SK-N-SH treated with all-trans-retinoic acid at 6 μM for 48 hours (cell line): ENCODE results near the gene RBMS3.

Experiments used
- ATAC-seq: fragments of 200-7000 bp; cut with Tn5 transposase; 3 replicates; pipeline ENCODE4 v1.9.1; 2020; ENCODE audit warnings: mild to moderate bottlenecking, moderate library complexity
- ARNTL ChIP-seq: fragments of 450-650 bp; formaldehyde crosslinking; IDR thresholded peaks from 2 replicates; pipeline ENCODE4 v1.5.0; 2020; ENCODE audit warnings: low read depth, mild to moderate bottlenecking, moderate library complexity, borderline replicate concordance
- BACH2 ChIP-seq: fragments of 250-450 bp; sonication (Bioruptor Pico); IDR thresholded peaks from 2 replicates; pipeline ENCODE4 v1.9.0; 2021; ENCODE audit warnings: mild to moderate bottlenecking, borderline replicate concordance
- CSDC2 ChIP-seq: fragments of 250-450 bp; sonication (Bioruptor Pico); IDR thresholded peaks from 2 replicates; pipeline ENCODE4 v1.5.0; 2020; ENCODE audit warnings: mild to moderate bottlenecking, moderate library complexity
- ESRRG ChIP-seq: fragments of 250-450 bp; sonication (Bioruptor Pico); IDR thresholded peaks from 2 replicates; pipeline ENCODE4 v1.6.1; 2021; ENCODE audit warnings: mild to moderate bottlenecking
- GLIS3 ChIP-seq: fragments of 250-450 bp; sonication (Bioruptor Pico); IDR thresholded peaks from 2 replicates; pipeline ENCODE4 v1.5.0; 2020; ENCODE audit warnings: mild to moderate bottlenecking, moderate library complexity
- ISL1 ChIP-seq: fragments of 250-450 bp; sonication (Bioruptor Pico); IDR thresholded peaks from 2 replicates; pipeline ENCODE4 v2.1.2; 2022; ENCODE audit warnings: mild to moderate bottlenecking, moderate library complexity
- OSR1 ChIP-seq: fragments of 250-450 bp; sonication (Bioruptor Pico); IDR thresholded peaks from 2 replicates; pipeline ENCODE4 v1.8.0; 2022; ENCODE audit warnings: moderate library complexity, mild to moderate bottlenecking, inconsistent platforms
- PPARA ChIP-seq: fragments of 250-450 bp; sonication (Bioruptor Pico); IDR thresholded peaks from 2 replicates; pipeline ENCODE4 v1.5.0; 2020; ENCODE audit warnings: mild to moderate bottlenecking, borderline replicate concordance
- RARB ChIP-seq: fragments of 250-450 bp; sonication (Bioruptor Pico); IDR thresholded peaks from 2 replicates; pipeline ENCODE4 v1.8.0; 2021; ENCODE audit warnings: mild to moderate bottlenecking, moderate library complexity
- SNAI2 ChIP-seq: fragments of 250-450 bp; sonication (Bioruptor Pico); IDR thresholded peaks from 2 replicates; pipeline ENCODE4 v1.5.0; 2020; ENCODE audit warnings: mild to moderate bottlenecking, moderate library complexity
- TCF4 ChIP-seq: fragments of 250-450 bp; sonication (Bioruptor Pico); IDR thresholded peaks from 2 replicates; pipeline ENCODE4 v1.8.0; 2021; ENCODE audit warnings: mild to moderate bottlenecking, moderate library complexity, borderline replicate concordance
- ZC3H10 ChIP-seq: fragments of 250-450 bp; sonication (Bioruptor Pico); IDR thresholded peaks from 2 replicates; pipeline ENCODE4 v1.5.1; 2021; ENCODE audit warnings: mild to moderate bottlenecking, moderate library complexity
- ZFP3 ChIP-seq: fragments of 250-450 bp; sonication (Bioruptor Pico); IDR thresholded peaks from 2 replicates; pipeline ENCODE4 v1.5.0; 2020; ENCODE audit warnings: mild to moderate bottlenecking, moderate library complexity
- ZFP30 ChIP-seq: fragments of 450-650 bp; formaldehyde crosslinking; IDR thresholded peaks from 2 replicates; pipeline ENCODE4 v1.5.0; 2022; ENCODE audit warnings: mild to moderate bottlenecking, moderate library complexity
- ZNF565 ChIP-seq: fragments of 450-650 bp; formaldehyde crosslinking; conservative IDR thresholded peaks from 2 replicates; pipeline ENCODE4 v1.5.0; 2020; ENCODE audit warnings: low read depth, mild to moderate bottlenecking, moderate library complexity
- ZNF70 ChIP-seq: fragments of 450-650 bp; formaldehyde crosslinking; IDR thresholded peaks from 2 replicates; pipeline ENCODE4 v1.5.0; 2020; ENCODE audit warnings: mild to moderate bottlenecking, moderate library complexity
- ZNF8 ChIP-seq: fragments of 450-650 bp; formaldehyde crosslinking; IDR thresholded peaks from 2 replicates; pipeline ENCODE4 v1.5.0; 2020; ENCODE audit warnings: mild to moderate bottlenecking, moderate library complexity
- TF ChIP-seq, protein P1 (sequence below): fragments of 250-450 bp; sonication (Bioruptor Pico); IDR thresholded peaks from 2 replicates; pipeline ENCODE4 v1.8.0; 2020; ENCODE audit warnings: mild to moderate bottlenecking, moderate library complexity, borderline replicate concordance
- TF ChIP-seq, protein P2 (sequence below): fragments of 250-450 bp; sonication (Bioruptor Pico); IDR thresholded peaks from 2 replicates; pipeline ENCODE4 v1.8.0; 2021; ENCODE audit warnings: low read depth, mild to moderate bottlenecking, moderate library complexity, borderline replicate concordance
- TF ChIP-seq, protein P3 (sequence below): fragments of 250-450 bp; sonication (Bioruptor Pico); IDR thresholded peaks from 2 replicates; pipeline ENCODE4 v1.5.1; 2020; ENCODE audit warnings: low read depth, mild to moderate bottlenecking, moderate library complexity
- TF ChIP-seq, protein P4 (sequence below): fragments of 250-450 bp; sonication (Bioruptor Pico); IDR thresholded peaks from 2 replicates; pipeline ENCODE4 v1.5.1; 2021; ENCODE audit warnings: mild to moderate bottlenecking, moderate library complexity

The RBMS3 gene

DNA sequence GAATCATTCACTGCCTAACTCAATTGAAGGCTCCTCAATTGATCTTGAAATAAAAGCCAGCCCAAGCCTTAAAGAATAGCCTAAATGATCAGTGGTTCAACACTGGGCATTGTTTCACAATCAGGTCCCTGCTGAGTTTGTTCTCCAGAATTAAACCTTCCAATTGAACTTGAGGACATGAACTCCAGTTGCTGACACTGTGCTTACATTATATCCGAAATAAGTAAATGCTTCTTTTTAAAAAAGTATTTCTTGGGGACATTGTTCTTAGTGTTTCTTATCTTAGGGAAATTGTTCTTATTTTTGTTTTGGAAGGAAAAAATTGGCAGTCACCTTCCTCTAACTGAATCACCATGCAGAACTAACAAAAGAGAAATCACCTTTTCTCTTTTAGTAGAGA, 450.2 kb downstream of the RBMS3 start:
- TF ChIP-seq PPARA (CRISPR knock-in tag) (no peak), RARB (CRISPR knock-in tag) (no peak), ZNF8 (CRISPR knock-in tag) (no peak), TCF4 (CRISPR knock-in tag) (no peak), ZFP30 (CRISPR knock-in tag) (no peak), ZNF70 (CRISPR knock-in tag) (no peak), BACH2 (CRISPR knock-in tag) (no peak), SNAI2 (CRISPR knock-in tag) (no peak), CSDC2 (no peak), ZNF565 (no peak)
- TF ChIP-seq, protein P1, sequence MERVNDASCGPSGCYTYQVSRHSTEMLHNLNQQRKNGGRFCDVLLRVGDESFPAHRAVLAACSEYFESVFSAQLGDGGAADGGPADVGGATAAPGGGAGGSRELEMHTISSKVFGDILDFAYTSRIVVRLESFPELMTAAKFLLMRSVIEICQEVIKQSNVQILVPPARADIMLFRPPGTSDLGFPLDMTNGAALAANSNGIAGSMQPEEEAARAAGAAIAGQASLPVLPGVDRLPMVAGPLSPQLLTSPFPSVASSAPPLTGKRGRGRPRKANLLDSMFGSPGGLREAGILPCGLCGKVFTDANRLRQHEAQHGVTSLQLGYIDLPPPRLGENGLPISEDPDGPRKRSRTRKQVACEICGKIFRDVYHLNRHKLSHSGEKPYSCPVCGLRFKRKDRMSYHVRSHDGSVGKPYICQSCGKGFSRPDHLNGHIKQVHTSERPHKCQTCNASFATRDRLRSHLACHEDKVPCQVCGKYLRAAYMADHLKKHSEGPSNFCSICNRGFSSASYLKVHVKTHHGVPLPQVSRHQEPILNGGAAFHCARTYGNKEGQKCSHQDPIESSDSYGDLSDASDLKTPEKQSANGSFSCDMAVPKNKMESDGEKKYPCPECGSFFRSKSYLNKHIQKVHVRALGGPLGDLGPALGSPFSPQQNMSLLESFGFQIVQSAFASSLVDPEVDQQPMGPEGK (CRISPR knock-in tag) = no peak
- TF ChIP-seq, protein P2, sequence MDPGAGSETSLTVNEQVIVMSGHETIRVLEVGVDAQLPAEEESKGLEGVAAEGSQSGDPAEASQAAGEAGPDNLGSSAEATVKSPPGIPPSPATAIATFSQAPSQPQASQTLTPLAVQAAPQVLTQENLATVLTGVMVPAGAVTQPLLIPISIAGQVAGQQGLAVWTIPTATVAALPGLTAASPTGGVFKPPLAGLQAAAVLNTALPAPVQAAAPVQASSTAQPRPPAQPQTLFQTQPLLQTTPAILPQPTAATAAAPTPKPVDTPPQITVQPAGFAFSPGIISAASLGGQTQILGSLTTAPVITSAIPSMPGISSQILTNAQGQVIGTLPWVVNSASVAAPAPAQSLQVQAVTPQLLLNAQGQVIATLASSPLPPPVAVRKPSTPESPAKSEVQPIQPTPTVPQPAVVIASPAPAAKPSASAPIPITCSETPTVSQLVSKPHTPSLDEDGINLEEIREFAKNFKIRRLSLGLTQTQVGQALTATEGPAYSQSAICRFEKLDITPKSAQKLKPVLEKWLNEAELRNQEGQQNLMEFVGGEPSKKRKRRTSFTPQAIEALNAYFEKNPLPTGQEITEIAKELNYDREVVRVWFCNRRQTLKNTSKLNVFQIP (CRISPR knock-in tag) = no peak
- no peak for ATAC-seq

DNA sequence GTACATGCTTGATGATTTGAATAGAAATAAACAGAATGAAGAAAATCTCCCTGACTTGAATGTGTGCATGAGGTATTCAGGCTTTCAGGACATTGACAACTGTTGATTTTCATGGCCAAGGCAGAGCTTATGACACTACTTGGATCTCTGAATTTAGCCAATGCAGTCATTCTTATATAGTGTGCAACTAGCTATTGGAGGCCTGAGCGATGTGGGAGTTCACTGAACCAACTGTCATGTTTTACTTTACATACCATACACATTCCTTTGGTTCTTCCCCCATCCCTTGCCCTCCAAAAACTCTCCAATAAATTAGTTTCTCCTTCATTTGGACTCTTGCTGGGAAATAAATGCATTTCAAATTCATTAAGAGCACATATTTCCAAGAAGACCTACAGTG, 460.4 kb downstream of the RBMS3 start:
- TF ChIP-seq BACH2 (CRISPR knock-in tag) (no peak), ZNF565 (no peak), ISL1 (CRISPR knock-in tag) (no peak), ZNF8 (CRISPR knock-in tag) (no peak), TCF4 (CRISPR knock-in tag) (no peak), ARNTL (no peak), PPARA (CRISPR knock-in tag) (no peak), GLIS3 (CRISPR knock-in tag) (no peak), CSDC2 (no peak)
- TF ChIP-seq, protein P3, sequence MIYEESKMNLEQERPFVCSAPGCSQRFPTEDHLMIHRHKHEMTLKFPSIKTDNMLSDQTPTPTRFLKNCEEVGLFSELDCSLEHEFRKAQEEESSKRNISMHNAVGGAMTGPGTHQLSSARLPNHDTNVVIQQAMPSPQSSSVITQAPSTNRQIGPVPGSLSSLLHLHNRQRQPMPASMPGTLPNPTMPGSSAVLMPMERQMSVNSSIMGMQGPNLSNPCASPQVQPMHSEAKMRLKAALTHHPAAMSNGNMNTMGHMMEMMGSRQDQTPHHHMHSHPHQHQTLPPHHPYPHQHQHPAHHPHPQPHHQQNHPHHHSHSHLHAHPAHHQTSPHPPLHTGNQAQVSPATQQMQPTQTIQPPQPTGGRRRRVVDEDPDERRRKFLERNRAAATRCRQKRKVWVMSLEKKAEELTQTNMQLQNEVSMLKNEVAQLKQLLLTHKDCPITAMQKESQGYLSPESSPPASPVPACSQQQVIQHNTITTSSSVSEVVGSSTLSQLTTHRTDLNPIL = no peak
- TF ChIP-seq, protein P1 (CRISPR knock-in tag) = no peak
- TF ChIP-seq, protein P2 (CRISPR knock-in tag) = no peak
- TF ChIP-seq, all 23 proteins: peak for 0
- no peak for ATAC-seq

DNA sequence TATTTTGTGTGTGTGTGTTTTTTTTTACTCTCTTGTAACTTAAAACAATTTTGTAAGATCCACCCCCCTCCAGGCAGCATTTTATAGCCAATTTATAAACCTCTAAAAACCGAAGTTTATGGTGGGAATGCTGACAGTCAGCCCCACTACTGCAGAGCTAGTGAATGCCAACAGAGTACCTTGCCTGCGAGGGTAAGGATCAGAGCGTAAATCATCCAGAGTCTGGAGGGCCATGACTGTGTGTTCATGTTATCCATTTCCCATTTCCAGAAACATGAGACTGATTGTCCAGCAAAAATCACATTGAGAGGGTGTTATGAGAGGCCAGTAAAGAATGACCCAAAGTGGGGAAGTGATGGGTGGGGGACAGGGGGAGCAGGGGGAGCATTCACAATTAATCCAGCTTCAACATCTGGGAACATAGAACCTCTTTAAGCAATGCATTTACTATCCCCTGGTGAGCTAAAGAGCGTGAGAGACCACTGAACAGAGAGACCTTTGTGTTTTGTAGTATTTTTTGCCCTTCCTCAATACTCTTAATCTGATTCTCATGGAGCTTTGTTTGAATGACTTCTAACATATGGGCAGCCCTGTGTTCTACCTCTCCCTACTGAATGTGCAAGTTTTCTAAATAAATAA, 464.5 kb downstream of the RBMS3 start:
- TF ChIP-seq SNAI2 (CRISPR knock-in tag) = no peak
- TF ChIP-seq ZFP3 = no peak
- TF ChIP-seq BACH2 (CRISPR knock-in tag) = no peak
- TF ChIP-seq, protein P2 (CRISPR knock-in tag) = no peak
- no peak for TF ChIP-seq PPARA (CRISPR knock-in tag)
- TF ChIP-seq TCF4 (CRISPR knock-in tag) = no peak
- no peak for TF ChIP-seq GLIS3 (CRISPR knock-in tag)
- no peak for TF ChIP-seq ZNF565
- TF ChIP-seq ESRRG (CRISPR knock-in tag) = no peak
- TF ChIP-seq ZNF8 (CRISPR knock-in tag) = no peak
- no peak for TF ChIP-seq ISL1 (CRISPR knock-in tag)
- no peak for TF ChIP-seq OSR1 (CRISPR knock-in tag)
- no peak for TF ChIP-seq ZC3H10 (CRISPR knock-in tag)
- TF ChIP-seq, protein P4, sequence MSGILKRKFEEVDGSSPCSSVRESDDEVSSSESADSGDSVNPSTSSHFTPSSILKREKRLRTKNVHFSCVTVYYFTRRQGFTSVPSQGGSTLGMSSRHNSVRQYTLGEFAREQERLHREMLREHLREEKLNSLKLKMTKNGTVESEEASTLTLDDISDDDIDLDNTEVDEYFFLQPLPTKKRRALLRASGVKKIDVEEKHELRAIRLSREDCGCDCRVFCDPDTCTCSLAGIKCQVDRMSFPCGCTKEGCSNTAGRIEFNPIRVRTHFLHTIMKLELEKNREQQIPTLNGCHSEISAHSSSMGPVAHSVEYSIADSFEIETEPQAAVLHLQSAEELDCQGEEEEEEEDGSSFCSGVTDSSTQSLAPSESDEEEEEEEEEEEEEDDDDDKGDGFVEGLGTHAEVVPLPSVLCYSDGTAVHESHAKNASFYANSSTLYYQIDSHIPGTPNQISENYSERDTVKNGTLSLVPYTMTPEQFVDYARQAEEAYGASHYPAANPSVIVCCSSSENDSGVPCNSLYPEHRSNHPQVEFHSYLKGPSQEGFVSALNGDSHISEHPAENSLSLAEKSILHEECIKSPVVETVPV = no peak
- TF ChIP-seq ZNF70 (CRISPR knock-in tag) = no peak
- no peak for TF ChIP-seq CSDC2
- no peak for ATAC-seq
